Hepatocyte (in vitro differentiated cells): ENCODE measurements around the gene SPR.

Source experiments
- EZH2 ChIP-seq: fragments of 200-600 bp; sonication (generic); IDR thresholded peaks from 2 replicates; pipeline ENCODE4 v1.6.1; 2016; ENCODE audit warnings: antibody characterized with exemption, mild to moderate bottlenecking, borderline replicate concordance
- TF ChIP-seq, protein P1 (sequence below): fragments of 200-600 bp; sonication (generic); IDR thresholded peaks from 2 replicates; pipeline ENCODE4 v1.5.1; 2016; ENCODE audit warnings: antibody characterized with exemption, mild to moderate bottlenecking; ENCODE audit not compliant: poor library complexity

DNA sequence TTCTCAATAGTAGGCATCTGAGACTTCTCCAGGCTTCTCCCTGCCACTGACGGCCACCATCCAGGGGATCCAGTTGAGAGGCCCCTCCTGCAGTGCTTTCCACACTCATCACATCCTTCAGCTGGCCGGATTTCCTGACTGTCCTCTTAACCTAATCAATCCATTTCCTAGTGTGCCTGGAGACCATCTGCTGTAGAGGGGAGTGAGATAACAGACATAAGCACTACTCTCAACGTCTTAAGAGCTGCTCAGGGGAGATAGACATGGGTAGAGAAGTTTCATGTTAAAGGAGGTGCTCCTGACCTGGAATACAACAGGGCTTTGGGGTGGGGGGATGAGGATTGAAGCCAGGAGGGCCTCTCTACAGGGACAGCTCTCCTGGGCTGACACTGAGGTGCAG, 14.2 kb downstream of the SPR start:
- TF ChIP-seq, protein P1, sequence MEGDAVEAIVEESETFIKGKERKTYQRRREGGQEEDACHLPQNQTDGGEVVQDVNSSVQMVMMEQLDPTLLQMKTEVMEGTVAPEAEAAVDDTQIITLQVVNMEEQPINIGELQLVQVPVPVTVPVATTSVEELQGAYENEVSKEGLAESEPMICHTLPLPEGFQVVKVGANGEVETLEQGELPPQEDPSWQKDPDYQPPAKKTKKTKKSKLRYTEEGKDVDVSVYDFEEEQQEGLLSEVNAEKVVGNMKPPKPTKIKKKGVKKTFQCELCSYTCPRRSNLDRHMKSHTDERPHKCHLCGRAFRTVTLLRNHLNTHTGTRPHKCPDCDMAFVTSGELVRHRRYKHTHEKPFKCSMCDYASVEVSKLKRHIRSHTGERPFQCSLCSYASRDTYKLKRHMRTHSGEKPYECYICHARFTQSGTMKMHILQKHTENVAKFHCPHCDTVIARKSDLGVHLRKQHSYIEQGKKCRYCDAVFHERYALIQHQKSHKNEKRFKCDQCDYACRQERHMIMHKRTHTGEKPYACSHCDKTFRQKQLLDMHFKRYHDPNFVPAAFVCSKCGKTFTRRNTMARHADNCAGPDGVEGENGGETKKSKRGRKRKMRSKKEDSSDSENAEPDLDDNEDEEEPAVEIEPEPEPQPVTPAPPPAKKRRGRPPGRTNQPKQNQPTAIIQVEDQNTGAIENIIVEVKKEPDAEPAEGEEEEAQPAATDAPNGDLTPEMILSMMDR: no peak
- no peak for TF ChIP-seq EZH2
